H1 (cell line): ENCODE measurements around the gene GBP5. TPM values are rescaled to one million over a fixed set of nuclear protein-coding genes. Genes with fewer than 3 reads are reported as not detected.

Experiments used
- POLR2AphosphoS5 ChIP-seq: IDR thresholded peaks from 2 replicates; pipeline ENCODE4 v1.6.1; 2011; ENCODE audit warnings: low read depth, low read length
- RNF2 ChIP-seq: fragments of 200-900, 300-1000 bp; sonication (generic); IDR thresholded peaks from 2 replicates; pipeline ENCODE4 v1.7.1; 2016; ENCODE audit warnings: borderline replicate concordance, low read depth, mild to moderate bottlenecking, antibody characterized with exemption, low read length; ENCODE audit not compliant: poor library complexity, severe bottlenecking; ENCODE audit errors: missing control alignments
- TAF7 ChIP-seq: optimal IDR thresholded peaks from 2 replicates; pipeline ENCODE3; 2011; ENCODE audit warnings: low read depth, mild to moderate bottlenecking, inconsistent platforms, low read length, moderate library complexity, borderline replicate concordance
- polyA plus RNA-seq, 7 experiments: library from polyadenylated mRNA; depleted of rRNA in 3 of 7; stranded (reverse) in 5 of 7; unstranded in 2 of 7; fragments of >200 nt in 5 of 7; fragments of 200-250 nt in 2 of 7; gene quantifications; 1 replicate in 5 of 7; 2 replicates in 1 of 7; 4 replicates in 1 of 7; pipeline versions ENCODE4 v1.2.1 to v1.2.3, GENCODE V29; 2011 to 2013; ENCODE audit warnings: missing spikeins in 2 of 7, mixed read lengths in 2 of 7
- total RNA-seq: library from RNA; stranded (reverse); fragmentation: NEBNext Ultra II Directional; extraction: Animal tissue kit (Norgen Biotek cat#: 25700); gene quantifications from 2 replicates; pipeline ENCODE4 v1.2.1, GENCODE V29; 2021

GBP5 gene
- total and polyA plus RNA-seq, 2 of the 8 experiments (the other 6 are each of a cell fraction or from before 2014, with no cell fraction given): not detected

GRCh38 chr1:89322402-89322801, 49.7 kb upstream of the GBP5 start (continued):
- TF ChIP-seq POLR2AphosphoS5 (no peak), TAF7 (no peak), RNF2 (no peak)
